ACC112 (cell line): Measurements from ENCODE around the gene CXXC4.

Source experiments
- H2AFZ ChIP-seq: fragments of 200-600 bp; sonication (generic); one replicate; pipeline ENCODE4 v1.6.0; 2017; ENCODE audit warnings: antibody characterized with exemption, low read length; ENCODE audit not compliant: unreplicated experiment
- H3K27ac ChIP-seq: fragments of 200-600 bp; sonication (generic); 2 replicates; pipeline ENCODE4 v1.5.1; 2014; ENCODE audit warnings: low read depth, mild to moderate bottlenecking, antibody characterized with exemption, low read length, moderate library complexity
- H3K27me3 ChIP-seq: fragments of 200-600 bp; sonication (generic); 2 replicates; pipeline ENCODE4 v1.6.1; 2014; ENCODE audit warnings: mild to moderate bottlenecking, antibody characterized with exemption, low read length, moderate library complexity, mixed read lengths; ENCODE audit not compliant: insufficient read depth
- H3K36me3 ChIP-seq: fragments of 200-600 bp; sonication (generic); 2 replicates; pipeline ENCODE4 v1.6.1; 2016; ENCODE audit warnings: mild to moderate bottlenecking, antibody characterized with exemption, low read length, moderate library complexity, mixed read lengths; ENCODE audit not compliant: insufficient read depth
- H3K4me1 ChIP-seq: fragments of 200-600 bp; sonication (generic); one replicate; pipeline ENCODE4 v1.6.1; 2016; ENCODE audit warnings: low read length, mixed read lengths; ENCODE audit not compliant: insufficient read depth, unreplicated experiment, control insufficient read depth
- H3K4me3 ChIP-seq: fragments of 200-600 bp; sonication (generic); 2 replicates; pipeline ENCODE4 v1.5.1; 2014; ENCODE audit warnings: mild to moderate bottlenecking, low read depth, low read length
- H3K79me2 ChIP-seq: fragments of 200-600 bp; sonication (generic); one replicate; pipeline ENCODE4 v1.6.0; 2016; ENCODE audit warnings: low read length; ENCODE audit not compliant: control insufficient read depth, unreplicated experiment, insufficient read depth

Gene CXXC4

DNA sequence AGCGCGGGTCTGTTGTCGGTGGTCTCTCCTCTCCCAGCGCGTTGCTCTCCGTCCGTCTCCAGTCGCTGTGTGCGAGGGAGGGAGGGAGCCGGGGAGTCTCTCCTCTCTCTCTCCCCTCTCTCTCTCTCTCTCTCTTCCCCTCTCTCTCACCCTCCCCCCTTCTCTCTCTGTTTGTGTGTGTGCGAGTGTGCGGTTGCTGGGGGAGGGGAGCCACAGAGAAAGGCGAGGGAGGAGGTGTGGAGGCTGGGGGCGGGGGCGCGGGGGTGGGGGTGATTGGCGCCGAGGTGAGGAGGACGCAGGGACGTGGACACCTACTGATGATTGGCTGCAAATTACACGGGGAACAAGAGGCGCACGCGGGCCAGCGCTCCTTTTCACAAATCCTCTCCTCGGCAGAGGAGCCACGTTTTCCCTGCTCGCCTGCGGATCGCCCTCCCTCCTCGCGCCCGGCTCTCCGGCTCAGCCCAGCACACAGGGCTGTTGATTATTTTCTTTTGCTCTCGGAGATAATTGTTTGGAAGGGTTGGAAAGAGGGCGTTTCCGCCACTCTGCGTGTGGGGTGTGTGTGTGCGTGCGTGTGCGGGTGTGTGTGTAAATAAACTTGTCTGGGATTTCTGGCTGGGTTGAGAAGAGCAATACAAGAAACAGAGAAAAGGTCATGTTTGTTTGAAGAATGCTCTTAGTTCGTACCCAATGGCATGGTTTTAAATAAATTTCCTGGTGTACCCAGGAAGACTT, at the start of gene CXXC4:
Gene CXXC4 (minus strand): TSS at position 73 of the 738 bp plus-strand sequence. CDS start 3,092 bp downstream, outside the sequence.
- no peaks in the 10 kb centered on the region for H3K4me1 ChIP-seq
- H3K27me3 ChIP-seq: peaks cover 65% of the 10 kb centered on the region
- H3K79me2 ChIP-seq: no peaks in the 10 kb centered on the region
- no peak within 1 kb of the TSS for H3K27ac ChIP-seq
- no peaks in the 10 kb centered on the region for H3K36me3 ChIP-seq
- H2AFZ ChIP-seq: no peak within 1 kb of the TSS
- peak within 1 kb of the TSS; percentile 67 for H3K4me3 ChIP-seq

DNA sequence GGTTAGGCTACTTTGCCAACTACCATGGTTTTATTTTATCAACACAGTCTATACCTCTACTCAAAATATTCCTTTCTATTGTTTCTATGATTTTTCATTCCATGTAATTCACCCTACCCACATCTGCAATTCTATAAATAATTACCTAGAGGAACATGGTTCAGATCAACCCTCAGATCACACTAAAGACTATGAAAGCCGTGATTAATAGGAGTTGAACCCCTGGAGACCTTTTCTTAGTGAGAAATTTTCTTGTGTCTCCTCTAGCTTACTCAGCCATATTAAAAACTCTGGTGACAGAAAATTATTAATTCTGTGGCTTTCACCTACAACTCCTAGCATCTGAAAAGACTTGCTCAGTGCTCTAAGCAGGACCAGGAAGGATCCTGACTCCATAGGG, 38.5 kb upstream of the CXXC4 start:
- Histone ChIP-seq H3K4me3 (no peak overlapping the region), H3K27me3 (no peaks in the 10 kb centered on the region), H3K79me2 (no peaks in the 10 kb centered on the region), H3K36me3 (no peaks in the 10 kb centered on the region), H2AFZ (no peak overlapping the region), H3K27ac (no peak overlapping the region), H3K4me1 (no peaks in the 10 kb centered on the region)

DNA sequence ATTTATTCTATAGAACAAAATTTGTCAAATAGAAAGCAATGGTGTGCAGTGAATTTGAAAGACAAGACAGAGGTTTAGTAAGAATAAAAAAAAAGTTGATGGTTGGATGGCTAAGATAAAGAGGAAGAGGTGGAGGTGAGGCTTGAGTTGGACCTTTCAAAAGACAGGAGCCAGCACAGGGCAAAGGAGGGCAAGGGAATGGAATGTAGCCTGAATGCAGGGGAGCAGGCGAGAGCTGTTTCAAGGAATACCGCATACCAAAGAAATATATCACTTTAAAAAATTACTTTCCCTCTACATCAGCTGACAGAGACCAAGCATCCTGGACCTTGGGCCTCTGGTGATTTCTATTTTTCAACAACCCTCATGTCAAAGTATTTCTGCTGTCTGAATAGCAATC, 38.0 kb upstream of the CXXC4 start:
- H3K4me1 ChIP-seq: no peaks in the 10 kb centered on the region
- H3K4me3 ChIP-seq: no peak overlapping the region
- no peaks in the 10 kb centered on the region for H3K27me3 ChIP-seq
- H2AFZ ChIP-seq: no peak overlapping the region
- no peaks in the 10 kb centered on the region for H3K36me3 ChIP-seq
- no peak overlapping the region for H3K27ac ChIP-seq
- no peaks in the 10 kb centered on the region for H3K79me2 ChIP-seq

DNA sequence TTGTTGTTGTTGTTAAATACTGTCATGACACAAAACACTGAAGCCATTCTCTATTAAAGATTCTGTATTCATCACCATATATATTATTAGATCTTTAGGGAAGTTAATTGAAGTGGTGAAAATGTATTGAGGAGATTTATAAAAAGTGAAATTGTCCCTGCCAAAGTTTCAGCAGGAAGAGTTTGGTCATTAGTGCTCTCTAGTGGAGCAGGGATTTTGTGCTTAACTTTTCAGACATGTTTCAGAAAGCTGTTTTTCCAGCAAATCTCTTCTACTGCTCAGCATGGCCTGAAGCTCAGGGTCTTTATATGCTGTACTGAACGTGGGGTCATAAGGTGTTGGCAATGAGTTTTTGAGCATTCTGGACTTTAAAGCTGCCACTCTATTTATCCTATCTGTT, 36.7 kb upstream of the CXXC4 start:
- H2AFZ ChIP-seq: no peak overlapping the region
- H3K27ac ChIP-seq: no peak overlapping the region
- H3K36me3 ChIP-seq: no peaks in the 10 kb centered on the region
- no peaks in the 10 kb centered on the region for H3K27me3 ChIP-seq
- H3K4me3 ChIP-seq: no peak overlapping the region
- H3K79me2 ChIP-seq: no peaks in the 10 kb centered on the region
- no peaks in the 10 kb centered on the region for H3K4me1 ChIP-seq

DNA sequence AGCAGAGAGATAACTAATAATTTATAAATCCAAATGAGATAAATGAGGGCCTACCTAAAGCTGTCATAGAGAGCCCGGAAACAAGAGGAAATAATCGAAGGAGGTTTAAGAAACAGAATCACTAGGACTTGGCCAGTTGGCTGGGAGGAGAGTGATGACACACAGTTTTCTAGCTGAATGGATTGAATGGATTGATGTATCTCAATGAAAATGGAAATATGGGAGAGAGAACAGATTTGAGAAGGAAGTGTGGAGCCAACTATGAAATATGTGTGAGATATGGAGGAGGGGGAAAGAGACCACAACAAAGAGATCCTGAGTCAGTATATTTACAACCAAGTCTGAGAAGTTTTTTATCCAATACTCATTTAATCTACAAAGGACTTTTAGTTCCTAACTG, 35.7 kb upstream of the CXXC4 start:
- no peak overlapping the region for H3K4me3 ChIP-seq
- no peaks in the 10 kb centered on the region for H3K36me3 ChIP-seq
- no peaks in the 10 kb centered on the region for H3K27me3 ChIP-seq
- H3K79me2 ChIP-seq: no peaks in the 10 kb centered on the region
- H2AFZ ChIP-seq: no peak overlapping the region
- H3K4me1 ChIP-seq: no peaks in the 10 kb centered on the region
- no peak overlapping the region for H3K27ac ChIP-seq

DNA sequence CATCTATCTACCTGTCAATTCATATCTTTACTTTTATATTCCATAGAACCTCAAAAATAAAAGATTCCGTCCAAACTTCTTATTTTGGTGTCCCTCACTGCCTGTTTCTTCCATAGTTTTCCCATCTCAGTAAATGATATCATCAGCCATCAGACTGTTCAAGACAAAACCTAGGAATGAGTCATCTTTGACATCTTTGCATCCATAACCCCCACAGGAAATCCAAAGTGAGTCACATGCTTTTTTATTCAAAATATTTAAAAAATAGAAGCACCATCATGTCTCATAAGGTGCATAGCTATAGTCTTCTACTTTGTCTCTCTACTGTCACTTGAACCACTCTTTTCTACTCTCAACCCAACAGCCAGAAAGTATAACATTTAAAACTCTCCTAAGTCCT, 29.9 kb upstream of the CXXC4 start:
- no peaks in the 10 kb centered on the region for H3K36me3 ChIP-seq
- no peak overlapping the region for H3K4me3 ChIP-seq
- H2AFZ ChIP-seq: no peak overlapping the region
- no peaks in the 10 kb centered on the region for H3K79me2 ChIP-seq
- H3K27me3 ChIP-seq: no peaks in the 10 kb centered on the region
- H3K27ac ChIP-seq: no peak overlapping the region
- H3K4me1 ChIP-seq: no peaks in the 10 kb centered on the region

DNA sequence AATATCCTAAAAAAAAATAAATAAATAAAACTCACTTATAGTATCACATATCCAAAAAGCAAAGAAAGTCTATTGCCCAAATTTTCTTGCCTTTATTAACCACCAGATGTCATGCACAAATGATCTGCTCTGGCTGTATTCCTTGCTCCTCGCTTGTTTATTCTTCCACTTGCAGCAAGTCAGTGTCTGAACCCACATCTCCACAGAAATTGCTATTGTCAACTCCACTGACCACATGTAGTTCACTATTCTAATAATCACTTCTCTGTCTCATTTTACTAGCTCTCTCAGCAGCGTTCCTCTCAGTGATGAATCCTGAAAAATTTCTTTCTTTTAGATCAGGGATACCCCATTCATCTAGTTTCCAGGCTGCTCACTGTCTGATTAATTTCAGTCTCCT, 29.3 kb upstream of the CXXC4 start:
- Histone ChIP-seq H3K4me1 (no peaks in the 10 kb centered on the region), H3K79me2 (no peaks in the 10 kb centered on the region), H2AFZ (no peak overlapping the region), H3K27me3 (no peaks in the 10 kb centered on the region), H3K36me3 (no peaks in the 10 kb centered on the region), H3K4me3 (no peak overlapping the region), H3K27ac (no peak overlapping the region)

DNA sequence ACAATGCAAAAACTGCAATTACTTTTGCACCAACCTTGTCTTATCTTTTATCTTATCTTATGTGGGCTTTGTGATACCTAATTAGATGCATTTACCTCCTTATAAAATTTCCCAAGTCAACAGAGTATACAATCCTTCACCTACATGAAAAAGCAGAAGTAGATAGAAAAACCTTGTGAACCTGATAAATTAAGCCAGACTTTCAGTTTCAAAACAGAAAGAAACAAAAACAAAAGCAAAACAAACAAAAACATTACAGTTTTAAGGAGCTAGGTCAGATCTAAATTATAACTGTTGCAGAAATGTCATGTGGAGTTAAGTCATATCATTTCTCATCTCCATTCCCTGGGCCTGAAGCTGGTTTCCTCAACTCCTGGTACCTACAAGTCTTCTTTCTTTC, 24.9 kb upstream of the CXXC4 start:
- Histone ChIP-seq H3K27me3 (no peaks in the 10 kb centered on the region), H3K36me3 (no peaks in the 10 kb centered on the region), H3K4me3 (no peak overlapping the region), H2AFZ (no peak overlapping the region), H3K79me2 (no peaks in the 10 kb centered on the region), H3K4me1 (no peaks in the 10 kb centered on the region), H3K27ac (no peak overlapping the region)

DNA sequence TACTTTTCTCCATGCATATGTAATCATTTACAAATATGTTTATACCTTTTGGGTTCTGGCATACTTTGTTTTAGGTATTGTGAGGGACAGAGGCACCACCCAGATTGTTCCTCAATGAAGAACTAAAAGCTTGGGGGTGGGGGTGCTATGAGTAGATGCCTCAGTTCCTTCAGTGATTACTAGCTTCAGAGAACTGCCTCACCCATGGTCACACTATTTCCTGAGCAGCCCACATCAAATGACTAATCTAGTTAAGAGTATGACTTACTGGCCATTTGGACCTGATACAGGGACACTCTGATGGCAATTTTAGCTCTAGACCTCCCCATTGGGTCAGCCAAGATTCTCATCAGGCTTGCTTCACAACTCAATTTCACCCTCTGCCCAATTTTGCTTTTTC, 22.2 kb upstream of the CXXC4 start:
- Histone ChIP-seq H3K36me3 (no peaks in the 10 kb centered on the region), H2AFZ (no peak overlapping the region), H3K27me3 (no peaks in the 10 kb centered on the region), H3K79me2 (no peaks in the 10 kb centered on the region), H3K27ac (no peak overlapping the region), H3K4me1 (no peaks in the 10 kb centered on the region), H3K4me3 (no peak overlapping the region)

DNA sequence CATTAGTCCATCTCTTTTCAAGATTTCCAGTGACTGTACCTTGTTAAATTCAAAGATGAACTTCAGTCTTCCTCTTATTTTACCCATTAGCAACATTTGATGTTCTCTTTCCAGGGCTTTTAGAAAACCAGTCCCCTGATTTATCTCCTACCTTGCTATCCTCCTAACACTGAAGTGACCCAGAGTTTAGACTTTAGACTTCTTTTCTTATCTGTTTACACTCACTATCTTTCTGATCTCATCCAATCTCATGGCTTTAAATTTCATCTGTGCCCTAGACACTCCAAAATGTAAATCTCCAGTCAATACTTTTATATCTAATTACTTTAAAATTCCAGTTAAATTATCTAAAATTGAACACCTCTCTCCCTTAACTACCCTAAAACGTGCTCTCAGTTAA, 13.5 kb upstream of the CXXC4 start:
- Histone ChIP-seq H3K27me3 (no peaks in the 10 kb centered on the region), H3K4me1 (no peaks in the 10 kb centered on the region), H2AFZ (no peak overlapping the region), H3K36me3 (no peaks in the 10 kb centered on the region), H3K4me3 (no peak overlapping the region), H3K79me2 (no peaks in the 10 kb centered on the region), H3K27ac (no peak overlapping the region)

DNA sequence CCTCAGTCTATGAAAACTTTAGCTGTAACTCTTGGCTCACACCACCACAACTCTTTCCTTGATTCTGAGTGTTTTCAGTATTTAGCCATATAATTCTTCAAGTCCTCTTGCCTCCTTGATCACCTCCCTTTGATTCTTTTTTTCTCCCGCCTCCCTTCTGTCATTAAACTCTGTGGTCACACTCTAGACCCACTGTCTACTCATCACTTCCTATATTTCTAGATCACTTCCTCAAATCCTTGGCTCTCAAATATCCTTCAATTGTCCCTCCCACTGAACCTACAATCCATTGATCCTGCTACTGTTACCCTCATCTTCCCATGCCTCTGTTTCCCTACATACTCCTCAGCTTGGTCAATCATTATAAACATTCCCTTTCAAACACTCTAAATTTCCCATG, 12.4 kb upstream of the CXXC4 start:
- Histone ChIP-seq H3K27me3 (no peaks in the 10 kb centered on the region), H3K4me3 (no peak overlapping the region), H3K4me1 (no peaks in the 10 kb centered on the region), H2AFZ (no peak overlapping the region), H3K36me3 (no peaks in the 10 kb centered on the region), H3K79me2 (no peaks in the 10 kb centered on the region), H3K27ac (no peak overlapping the region)
